Fibroblast of lung (primary cell): ENCODE results near the gene SMAGP. TPM values are rescaled to one million over a fixed set of nuclear protein-coding genes. Genes with fewer than 3 reads are reported as not detected.

Source experiments
- DNase-seq, 2 donors: peaks; one replicate each; pipeline versions ENCODE4 v3.0.0 to v3.0.0-alpha.2; 2010; ENCODE audit warnings: low read depth in 2 of 2
- H2AFZ ChIP-seq: 2 replicates; pipeline ENCODE4 v1.5.1; 2012; ENCODE audit warnings: low read length, control low read depth, inconsistent platforms
- H3K27ac ChIP-seq: 2 replicates; pipeline ENCODE4 v1.5.1; 2011; ENCODE audit warnings: low read length, control low read depth; ENCODE audit not compliant: insufficient read depth
- H3K27me3 ChIP-seq: 2 replicates; pipeline ENCODE4 v1.5.1; 2011; ENCODE audit warnings: mild to moderate bottlenecking, low read length; ENCODE audit not compliant: control insufficient read depth, insufficient read depth
- H3K36me3 ChIP-seq: 2 replicates; pipeline ENCODE4 v1.5.1; 2011; ENCODE audit warnings: low read length; ENCODE audit not compliant: control insufficient read depth, insufficient read depth
- H3K4me1 ChIP-seq: 2 replicates; pipeline ENCODE4 v1.5.1; 2011; ENCODE audit warnings: low read length; ENCODE audit not compliant: control insufficient read depth, insufficient read depth; ENCODE audit errors: extremely low read depth
- H3K4me2 ChIP-seq: 2 replicates; pipeline ENCODE4 v1.5.1; 2011; ENCODE audit warnings: low read length, control low read depth; ENCODE audit not compliant: insufficient read depth; ENCODE audit errors: extremely low read depth
- H3K4me3 ChIP-seq, 4 experiments: fragments of 200-600 bp in 1 of 4; sonication (generic) in 1 of 4; replicated peaks in 1 of 4; 2 replicates each; pipeline ENCODE4 v1.5.1; 2011 to 2016; ENCODE audit warnings: low read length in 4 of 4, low read depth in 3 of 4, mild to moderate bottlenecking in 3 of 4, control low read depth in 2 of 4, inconsistent platforms in 1 of 4, mixed read lengths in 1 of 4; ENCODE audit not compliant: insufficient read depth in 1 of 4; ENCODE audit errors: control extremely low read depth in 1 of 4
- H3K79me2 ChIP-seq: 2 replicates; pipeline ENCODE4 v1.5.1; 2012; ENCODE audit warnings: mild to moderate bottlenecking, low read length, inconsistent platforms; ENCODE audit not compliant: control insufficient read depth, insufficient read depth
- H3K9ac ChIP-seq: 2 replicates; pipeline ENCODE4 v1.5.1; 2011; ENCODE audit warnings: mild to moderate bottlenecking, low read length, control low read depth; ENCODE audit not compliant: insufficient read depth
- H3K9me3 ChIP-seq: 2 replicates; pipeline ENCODE4 v1.5.1; 2012; ENCODE audit warnings: low read depth, low read length; ENCODE audit not compliant: control insufficient read depth, insufficient read depth
- H4K20me1 ChIP-seq: 2 replicates; pipeline ENCODE4 v1.5.1; 2011; ENCODE audit warnings: low read length; ENCODE audit not compliant: control insufficient read depth, insufficient read depth; ENCODE audit errors: extremely low read depth
- CTCF ChIP-seq, 2 donors: IDR thresholded peaks in 1 of 2; conservative IDR thresholded peaks in 1 of 2; 1 replicate in 1 of 2; 2 replicates in 1 of 2; pipeline ENCODE4 v1.5.1; 2011 to 2012; ENCODE audit warnings: low read length in 2 of 2, control low read depth in 1 of 2, inconsistent platforms in 1 of 2, low read depth in 1 of 2, mild to moderate bottlenecking in 1 of 2
- EZH2 ChIP-seq: IDR thresholded peaks from 2 replicates; pipeline ENCODE4 v1.5.1; 2012; ENCODE audit warnings: low read length, control low read depth, mild to moderate bottlenecking; ENCODE audit errors: missing control alignments
- polyA plus RNA-seq, 2 donors: library from polyadenylated mRNA; depleted of rRNA in 1 of 2; stranded (reverse) in 1 of 2; unstranded in 1 of 2; fragments of >200 nt; gene quantifications; 2 replicates each; pipeline ENCODE4 v1.2.1, GENCODE V29; 2011 to 2012; ENCODE audit warnings: missing spikeins in 1 of 2
- total RNA-seq: library from RNA; depleted of rRNA; stranded (reverse); fragments of >200 nt; gene quantifications from 2 replicates; pipeline ENCODE4 v1.2.1, GENCODE V29; 2014

SMAGP gene
- total and polyA plus RNA-seq, 2 donors (not counting 1 experiment from before 2014, with no cell fraction given), result 11.6 to 20.5 TPM

- Histone ChIP-seq H3K4me1 (peaks cover 4% of the 10 kb centered on the region), H3K4me3 (peak overlapping the region; percentile 60 to 82 (median 74)), H3K9ac (peak overlapping the region; percentile 88), H3K27ac (peak overlapping the region; percentile 81), H3K9me3 (no peaks in the 10 kb centered on the region), H2AFZ (peak overlapping the region; percentile 69), H3K27me3 (no peaks in the 10 kb centered on the region), H3K79me2 (no peaks in the 10 kb centered on the region), H3K36me3 (no peaks in the 10 kb centered on the region), H4K20me1 (no peaks in the 10 kb centered on the region), H3K4me2 (peak overlapping the region; percentile 92)
- no peak for TF ChIP-seq EZH2
- no peak for TF ChIP-seq CTCF (conservative IDR thresholded peaks at IDR 0.05 in 1 of 2, IDR thresholded peaks at IDR 0.05 in 1 of 2; ENCODE audit: low read depth in 1 of 2, low read length in 2 of 2)
- DNase-seq, result no peak
Measured at GRCh38 chr12:51218607-51219161, 51.5 kb downstream of the SMAGP start.

GRCh38 chr12:51217968-51218606 lies 52.1 kb downstream of the SMAGP start, which contains the start of gene POU6F1:
Gene POU6F1 (minus strand): TSS chr12:51218062. CDS start chr12:51206836, 11,226 bp downstream.
- Histone ChIP-seq H2AFZ (peak within 1 kb of the TSS; percentile 69), H3K4me2 (peak within 1 kb of the TSS; percentile 92), H3K4me1 (peaks cover 4% of the 10 kb centered on the region), H3K9ac (peak within 1 kb of the TSS; percentile 88), H3K79me2 (no peaks in the 10 kb centered on the region), H4K20me1 (no peaks in the 10 kb centered on the region), H3K27ac (peak within 1 kb of the TSS; percentile 81), H3K36me3 (no peaks in the 10 kb centered on the region), H3K9me3 (no peaks in the 10 kb centered on the region), H3K27me3 (no peaks in the 10 kb centered on the region), H3K4me3 (peak within 1 kb of the TSS; percentile 60 to 82 (median 74))
- peak; percentile 81 for DNase-seq
- TF ChIP-seq EZH2 (no peak), CTCF (conservative IDR thresholded peaks at IDR 0.05 in 1 of 2, IDR thresholded peaks at IDR 0.05 in 1 of 2; ENCODE audit: low read depth in 1 of 2, low read length in 2 of 2) (peak; percentile 46 to 51)

GRCh38 chr12:51217133-51217967 lies 52.9 kb downstream of the SMAGP start:
- Histone ChIP-seq H3K9me3 (no peaks in the 10 kb centered on the region), H4K20me1 (no peaks in the 10 kb centered on the region), H3K4me1 (peaks cover 4% of the 10 kb centered on the region), H3K79me2 (no peaks in the 10 kb centered on the region), H3K27me3 (no peaks in the 10 kb centered on the region), H3K4me3 (peak overlapping the region; percentile 60 to 80 (median 68)), H3K9ac (peak overlapping the region; percentile 88), H3K4me2 (peak overlapping the region; percentile 90), H2AFZ (peak overlapping the region; percentile 6), H3K36me3 (no peaks in the 10 kb centered on the region), H3K27ac (peak overlapping the region; percentile 78)
- TF ChIP-seq CTCF (conservative IDR thresholded peaks at IDR 0.05 in 1 of 2, IDR thresholded peaks at IDR 0.05 in 1 of 2; ENCODE audit: low read depth in 1 of 2, low read length in 2 of 2) (peak in 1 of 2 donors; percentile 15), EZH2 (no peak)
- DNase-seq, result peak in 1 of 2 donors; percentile 15
